GM10248 (cell line): ENCODE data around the gene MAD1L1.

Source experiments
- CTCF ChIA-PET: fragments of 300-600 bp; sonication (Branson Sonifier 250); formaldehyde crosslinking; extraction: SDS; loops from one replicate; lab custom pipeline; 2021; ENCODE audit warnings: antibody characterized with exemption; lab: Yijun Ruan, JAX
- POLR2A ChIA-PET: fragments of 350-650 bp; sonication (Branson Sonifier 250); formaldehyde crosslinking; extraction: SDS; loops from one replicate; lab custom pipeline; 2020; ENCODE audit warnings: antibody characterized with exemption; lab: Yijun Ruan, JAX
- DNase-seq: peaks from one replicate; pipeline ENCODE4 v3.0.0; 2012; ENCODE audit errors: extremely low spot score
- CTCF ChIP-seq: IDR thresholded peaks from 2 replicates; pipeline ENCODE4 v1.5.1; 2012; ENCODE audit warnings: mild to moderate bottlenecking, low read depth; ENCODE audit errors: extremely low read depth, missing control alignments, control extremely low read depth

MAD1L1 gene

GRCh38 chr7:2002561-2003450, 229.9 kb downstream of the MAD1L1 start:
- POLR2A ChIA-PET, result no interaction called here
- CTCF ChIA-PET, result no interaction called here
- no peak for TF ChIP-seq CTCF
- DNase-seq, result no peak

GRCh38 chr7:2001601-2002442, 230.9 kb downstream of the MAD1L1 start:
- DNase-seq, result no peak
- ChIA-PET POLR2A (no interaction called here), CTCF (no interaction called here)
- TF ChIP-seq CTCF, result no peak

GRCh38 chr7:2000746-2001321, 231.9 kb downstream of the MAD1L1 start:
- ChIA-PET POLR2A (no interaction called here), CTCF (no interaction called here)
- no peak for TF ChIP-seq CTCF
- DNase-seq, result no peak

- DNase-seq, result no peak
- POLR2A ChIA-PET, result no interaction called here
- TF ChIP-seq CTCF, result no peak
- CTCF ChIA-PET, result no interaction called here
These were observed 232.5 kb downstream of the MAD1L1 start for GRCh38 chr7:2000153-2000687.

- no peak for DNase-seq
- CTCF ChIA-PET, result no interaction called here
- POLR2A ChIA-PET, result no interaction called here
- no peak for TF ChIP-seq CTCF
These were observed 233.3 kb downstream of the MAD1L1 start for GRCh38 chr7:1999278-1999984.
